ENCODE results near the gene ARL10.

The ARL10 gene

DNA sequence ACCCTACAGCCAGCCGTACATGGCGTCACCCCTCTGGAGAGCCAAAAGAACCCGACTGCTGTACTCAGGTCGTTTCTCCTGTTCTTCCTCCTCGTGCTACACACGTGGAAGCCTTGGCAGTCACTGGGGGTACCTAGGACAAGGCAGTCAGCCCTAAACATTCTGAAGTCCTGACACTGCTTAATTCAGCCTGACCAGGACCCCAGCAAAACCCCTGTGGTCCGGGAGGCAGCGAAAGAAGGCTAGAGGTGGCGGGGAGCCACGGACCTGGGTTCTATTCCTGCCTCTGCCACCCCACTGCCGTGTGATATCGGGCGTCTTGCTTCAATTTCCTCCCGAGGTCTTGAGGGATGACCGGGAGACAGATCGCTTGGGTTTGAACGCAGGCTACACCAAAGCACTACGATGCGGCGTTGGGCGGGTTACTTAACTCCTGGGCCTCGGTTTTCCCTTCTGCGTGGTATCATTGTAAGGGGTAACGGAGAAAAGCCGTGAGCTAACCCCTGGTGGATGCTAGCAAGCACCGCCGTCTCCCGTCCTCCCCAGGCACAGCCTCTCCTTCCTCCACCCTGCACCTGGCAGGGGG lies 429 bp upstream of the ARL10 start:
- DNase-seq: no peak

DNA sequence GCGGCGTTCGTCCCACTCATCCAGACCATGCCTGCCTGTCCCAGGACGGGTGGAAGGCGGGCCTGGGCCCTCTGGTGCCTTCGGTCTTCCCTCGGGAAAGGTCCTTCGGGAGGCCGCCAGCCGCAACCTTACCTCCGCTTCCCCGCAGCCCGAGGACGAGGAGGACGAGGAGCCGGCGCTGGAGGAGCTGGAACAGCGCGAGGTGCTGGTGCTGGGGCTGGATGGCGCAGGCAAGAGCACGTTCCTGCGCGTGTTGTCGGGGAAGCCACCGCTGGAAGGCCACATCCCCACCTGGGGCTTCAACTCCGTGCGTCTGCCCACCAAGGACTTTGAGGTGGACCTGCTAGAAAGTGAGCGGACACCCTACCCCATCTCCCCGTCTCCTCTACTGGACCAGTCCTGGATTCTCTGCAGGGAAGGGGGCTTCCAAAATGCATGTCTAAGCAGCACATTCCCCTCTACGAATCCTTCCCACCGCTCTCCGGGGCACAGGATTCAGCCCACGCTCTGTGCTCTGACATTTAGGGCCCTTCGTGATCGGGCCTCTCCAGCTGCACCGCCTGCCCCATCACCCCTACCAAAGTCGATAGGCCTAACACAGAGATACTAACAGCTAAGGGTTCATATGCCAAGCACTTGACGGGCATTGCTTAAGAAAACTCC lies 1.1 kb downstream of the ARL10 start:
- DNase-seq: no peak

DNA sequence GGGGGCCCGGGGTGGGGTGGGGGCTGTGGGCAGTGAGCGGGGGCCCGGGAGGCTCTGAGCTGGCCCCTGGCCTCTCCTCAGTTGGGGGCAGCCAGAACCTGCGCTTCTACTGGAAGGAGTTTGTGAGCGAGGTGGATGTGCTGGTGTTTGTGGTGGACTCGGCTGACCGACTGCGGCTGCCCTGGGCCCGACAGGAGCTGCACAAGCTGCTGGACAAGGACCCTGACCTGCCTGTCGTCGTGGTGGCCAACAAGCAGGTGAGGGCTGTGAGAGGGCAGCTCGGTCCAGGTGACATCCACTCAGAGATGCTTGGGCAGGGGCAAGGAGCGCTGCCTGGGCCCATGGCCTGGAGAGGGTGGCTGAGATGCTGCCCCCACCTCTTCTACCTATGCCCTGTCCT lies 3.4 kb downstream of the ARL10 start:
- DNase-seq: no peak

DNA sequence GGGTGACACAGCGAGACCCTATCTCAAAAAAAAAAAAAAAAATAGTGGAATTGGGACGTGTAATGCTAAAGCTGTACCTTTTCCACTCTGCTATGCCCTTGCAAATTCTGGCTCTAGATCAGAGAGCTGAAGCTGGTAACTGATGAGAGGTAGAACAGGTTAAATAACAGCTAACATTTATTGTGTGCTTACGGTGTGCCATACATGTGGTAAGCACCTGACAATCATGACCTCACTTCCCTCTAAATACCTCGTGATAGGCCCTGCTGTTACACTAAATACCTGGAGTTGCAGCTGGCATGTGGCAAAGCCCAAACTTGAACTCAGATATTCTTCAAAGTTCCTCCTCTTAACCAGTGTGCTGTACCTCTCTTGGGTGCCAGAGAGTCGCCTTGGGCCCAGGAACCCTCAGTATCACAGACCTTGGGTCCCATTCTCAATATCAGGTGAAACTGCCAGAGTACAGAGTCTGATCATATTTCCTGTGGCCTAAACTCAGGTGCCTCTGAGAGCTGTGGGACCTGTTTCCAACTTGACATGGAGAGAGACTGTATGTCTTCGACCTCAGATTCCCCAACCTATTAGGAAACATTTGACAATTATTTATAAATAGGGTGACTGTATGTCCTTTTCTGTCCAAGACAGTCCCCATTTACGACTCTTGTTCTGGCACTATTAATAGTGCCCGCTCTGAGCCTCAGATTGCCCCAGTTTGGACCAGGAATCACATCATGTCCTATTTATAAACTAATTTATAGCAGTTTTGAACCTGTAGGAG lies 4.8 kb downstream of the ARL10 start:
- DNase-seq: no peak

DNA sequence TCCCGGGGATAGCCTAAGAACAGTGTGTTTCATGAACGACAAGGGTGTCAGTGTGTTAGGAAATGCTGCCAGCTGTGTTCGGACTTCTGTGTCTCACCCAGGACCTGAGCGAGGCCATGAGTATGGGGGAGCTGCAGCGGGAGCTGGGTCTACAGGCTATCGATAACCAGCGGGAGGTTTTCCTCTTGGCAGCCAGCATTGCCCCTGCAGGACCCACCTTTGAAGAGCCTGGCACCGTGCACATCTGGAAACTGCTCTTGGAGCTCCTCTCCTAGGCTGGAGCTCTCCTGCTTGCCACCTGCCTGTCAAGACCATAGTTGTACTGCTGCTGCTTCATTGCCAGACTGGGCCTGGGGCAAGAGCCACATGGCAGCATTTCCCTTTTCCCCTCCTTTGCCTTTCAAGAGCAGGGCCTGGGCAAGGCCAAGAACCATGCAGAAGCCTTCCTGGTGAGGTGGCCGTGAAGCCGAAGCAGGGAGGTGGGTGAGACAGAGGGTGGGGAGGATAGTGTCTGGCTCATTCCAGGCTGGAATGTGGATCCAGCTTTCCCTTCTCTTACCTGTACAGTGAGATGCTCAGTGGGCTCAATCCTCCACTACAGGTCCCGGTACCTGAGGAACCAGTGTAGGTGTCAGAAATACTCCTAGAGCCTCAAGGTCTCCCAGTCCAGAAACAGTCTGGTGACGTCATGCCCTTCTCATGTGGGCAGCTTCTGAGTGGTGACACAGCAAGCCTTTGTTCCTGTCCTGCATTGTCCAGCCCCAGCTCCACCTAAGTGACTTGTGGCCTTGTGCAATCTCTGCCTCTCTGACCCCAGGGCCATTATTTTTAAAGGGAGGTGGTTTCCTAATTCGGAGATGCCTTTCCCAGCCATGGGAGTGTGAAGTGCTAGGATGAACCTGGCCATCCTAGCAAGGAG lies 6.6 kb downstream of the ARL10 start:
- no peak for DNase-seq

DNA sequence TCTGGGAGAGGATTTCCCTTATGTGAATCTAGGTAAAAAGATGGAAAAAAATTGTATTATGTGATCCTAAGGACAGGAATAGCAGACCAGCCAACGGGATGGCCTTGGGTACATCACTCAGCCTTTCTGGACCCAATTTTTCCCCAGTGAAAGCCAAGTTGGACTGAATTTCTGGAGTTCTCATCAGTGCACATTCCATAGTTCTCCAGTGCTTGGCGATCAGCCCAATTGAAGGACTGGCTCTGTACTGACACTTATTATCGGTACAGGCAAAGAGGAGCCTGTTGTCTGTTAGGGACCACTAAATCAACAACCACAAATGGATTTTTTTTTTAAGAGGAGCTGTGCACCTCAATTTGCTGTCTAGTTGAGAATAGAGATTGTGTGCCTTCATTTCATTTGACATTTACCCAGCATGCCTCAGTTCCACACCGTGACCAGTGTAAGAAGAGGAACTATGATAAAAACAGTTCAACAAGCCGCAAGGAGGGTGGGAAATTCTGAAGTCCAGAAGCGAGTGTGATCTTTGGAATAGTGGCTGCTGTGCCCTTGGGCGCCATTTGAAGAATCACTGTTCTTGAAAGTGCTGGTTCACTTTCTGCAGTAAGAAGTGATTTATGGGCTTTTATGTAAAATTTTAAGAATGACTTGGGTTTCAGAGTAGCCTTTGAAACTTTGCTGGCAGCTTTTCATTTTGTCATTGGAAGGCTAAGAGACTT lies 8.0 kb downstream of the ARL10 start:
- DNase-seq: no peak

DNA sequence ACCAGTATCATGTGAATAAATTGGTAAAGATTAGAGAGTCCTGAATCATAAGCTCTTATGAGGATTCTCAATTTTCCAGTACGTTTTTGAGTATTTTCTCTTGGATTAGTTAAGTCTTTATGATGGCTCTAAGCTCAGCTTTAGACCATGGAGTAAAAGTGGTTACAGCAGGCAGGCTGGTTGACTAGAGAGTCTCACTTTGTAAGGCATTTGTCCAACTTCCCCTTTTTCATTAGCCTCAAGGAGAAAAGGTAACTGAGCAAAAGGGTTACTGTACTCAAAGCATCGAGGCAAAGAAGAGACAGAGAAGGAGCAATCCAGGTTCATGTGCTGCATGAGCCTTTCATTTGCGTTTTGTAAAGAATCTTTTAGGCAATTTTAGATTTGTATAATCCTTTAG lies 14.6 kb downstream of the ARL10 start:
- DNase-seq: no peak

DNA sequence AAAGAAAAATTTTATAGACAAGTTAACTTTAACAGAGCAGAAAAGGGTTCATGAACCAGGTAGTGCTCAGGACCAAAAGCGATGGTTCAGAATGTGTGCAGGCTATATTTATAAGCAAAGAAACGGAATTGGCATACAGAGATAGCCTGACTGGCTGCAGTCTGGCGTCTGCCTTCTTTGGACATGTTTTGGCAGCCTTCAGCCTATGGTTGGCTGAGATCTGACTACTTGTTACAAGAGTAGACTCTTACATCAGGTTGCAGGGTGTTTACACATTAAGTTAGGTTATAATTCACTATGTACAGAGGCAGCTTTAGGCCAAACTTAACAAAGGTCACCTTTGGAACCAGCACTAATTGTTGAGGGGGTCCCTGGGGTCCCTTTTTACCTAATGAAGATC lies 16.1 kb downstream of the ARL10 start:
- no peak for DNase-seq

DNA sequence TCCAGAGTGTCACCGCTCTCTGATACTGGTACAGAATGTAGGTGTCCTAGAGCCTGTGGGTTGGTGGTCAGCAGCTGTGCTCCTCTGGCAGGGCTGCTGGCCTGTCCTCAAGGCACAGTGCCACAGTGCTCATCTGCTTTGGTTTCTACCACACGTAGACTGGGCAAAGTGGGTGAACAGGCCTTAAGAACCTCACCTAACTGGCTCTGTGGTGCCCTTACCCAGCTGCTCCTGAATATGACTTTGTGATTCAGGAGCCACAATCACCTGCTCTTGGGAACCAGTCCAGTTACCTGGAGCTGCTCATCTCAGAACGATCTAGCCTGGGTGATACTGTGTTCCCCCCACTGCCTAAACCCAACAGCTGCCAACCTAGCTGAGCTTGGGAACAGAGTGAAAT lies 16.7 kb downstream of the ARL10 start:
- no peak for DNase-seq

DNA sequence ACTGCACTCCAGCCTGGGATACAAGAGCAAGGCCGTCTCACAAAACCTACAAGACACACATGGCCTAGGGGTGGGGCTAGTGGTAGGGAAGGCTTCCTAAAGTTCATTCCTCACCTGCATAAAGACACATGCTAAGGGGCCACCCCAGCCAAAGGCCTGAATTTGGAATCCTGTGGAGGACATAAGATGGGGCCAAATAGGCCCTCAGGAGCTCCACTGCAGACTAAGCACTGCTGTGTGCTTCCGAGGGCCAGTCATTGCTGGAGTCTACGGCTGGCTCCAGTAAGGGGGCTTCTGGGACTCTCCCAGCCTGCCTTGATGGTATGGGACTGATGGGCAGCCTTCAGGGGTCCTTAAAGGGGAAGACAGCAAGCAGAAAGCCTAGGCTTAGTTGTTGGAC lies 17.4 kb downstream of the ARL10 start:
- DNase-seq: no peak

DNA sequence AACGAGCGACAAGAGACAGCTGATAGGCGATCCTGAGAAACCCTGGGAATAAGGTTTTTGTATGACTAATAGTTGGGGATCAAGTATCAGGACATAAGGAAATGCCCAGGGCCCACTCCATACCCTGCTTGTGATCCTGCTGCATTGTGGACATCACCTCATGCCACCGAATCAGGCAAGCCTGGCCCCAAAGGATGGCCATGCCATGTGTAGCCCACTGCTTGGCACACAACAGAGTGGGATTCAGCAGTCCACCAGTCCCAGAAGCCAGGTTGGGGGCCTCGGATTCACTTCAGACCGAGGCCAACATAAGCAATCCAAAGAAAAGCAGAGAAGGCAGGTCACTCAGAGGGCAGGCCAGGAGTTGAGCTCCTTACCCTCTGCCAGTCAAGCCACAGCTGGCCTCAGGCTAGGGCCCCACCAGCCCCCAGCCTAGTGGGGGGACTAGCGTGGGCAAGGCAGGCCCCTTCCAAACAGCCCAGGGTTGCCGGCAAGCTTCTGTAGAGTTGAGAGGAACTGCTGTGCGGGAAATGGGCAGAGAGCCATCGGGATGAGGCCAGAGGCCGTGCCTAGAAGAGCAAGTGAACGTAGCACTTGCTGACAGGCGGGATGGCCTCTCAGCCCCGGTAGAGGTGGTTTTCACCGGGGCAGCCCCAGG lies 18.1 kb downstream of the ARL10 start:
- DNase-seq: no peak

DNA sequence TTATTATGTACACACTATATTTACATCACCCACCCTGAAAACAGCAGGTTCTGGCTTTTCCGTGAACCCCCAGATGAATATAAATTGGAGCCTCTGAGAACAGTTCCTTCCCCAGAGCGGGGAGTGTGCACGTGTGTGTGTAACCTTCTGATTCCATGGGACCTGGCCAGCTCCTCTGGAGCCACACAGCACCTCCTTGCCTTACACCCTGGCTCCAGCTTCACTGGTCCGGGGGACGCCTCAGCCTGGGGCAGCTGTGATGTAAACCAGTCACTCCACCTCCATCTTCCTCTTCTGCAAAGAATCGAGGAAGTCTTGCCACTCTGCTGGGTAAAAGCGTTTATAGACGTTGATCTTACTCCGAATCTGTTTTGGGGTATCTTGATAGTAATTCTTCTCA lies 18.7 kb downstream of the ARL10 start:
- DNase-seq: no peak

DNA sequence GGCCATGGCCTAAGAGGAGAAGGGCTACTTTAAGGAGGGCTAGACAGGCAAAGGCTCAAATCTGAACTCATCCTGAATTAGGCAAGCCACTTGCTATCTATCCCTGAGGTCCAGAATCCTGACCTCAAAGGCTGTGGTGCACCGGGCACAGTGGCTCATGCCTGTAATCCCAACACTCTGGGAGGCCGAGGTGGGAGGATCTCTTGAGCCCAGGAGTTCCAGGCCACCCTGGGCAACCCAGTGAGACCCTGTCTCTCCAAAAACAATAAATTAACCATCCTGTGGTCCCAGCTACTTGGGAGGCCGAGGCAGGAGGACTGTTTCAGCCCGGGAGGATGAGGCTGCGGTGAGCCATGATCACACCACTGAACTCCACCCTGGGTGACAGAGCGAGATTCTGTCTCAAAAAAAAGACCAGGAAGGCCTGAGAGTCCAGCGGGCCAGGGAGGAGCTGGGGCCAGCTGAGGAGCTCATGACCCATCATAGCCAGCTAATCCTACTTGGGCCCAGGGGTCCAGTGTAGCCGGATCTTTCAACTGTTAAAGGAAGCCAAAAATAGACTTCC lies 19.2 kb downstream of the ARL10 start:
- DNase-seq: no peak

DNA sequence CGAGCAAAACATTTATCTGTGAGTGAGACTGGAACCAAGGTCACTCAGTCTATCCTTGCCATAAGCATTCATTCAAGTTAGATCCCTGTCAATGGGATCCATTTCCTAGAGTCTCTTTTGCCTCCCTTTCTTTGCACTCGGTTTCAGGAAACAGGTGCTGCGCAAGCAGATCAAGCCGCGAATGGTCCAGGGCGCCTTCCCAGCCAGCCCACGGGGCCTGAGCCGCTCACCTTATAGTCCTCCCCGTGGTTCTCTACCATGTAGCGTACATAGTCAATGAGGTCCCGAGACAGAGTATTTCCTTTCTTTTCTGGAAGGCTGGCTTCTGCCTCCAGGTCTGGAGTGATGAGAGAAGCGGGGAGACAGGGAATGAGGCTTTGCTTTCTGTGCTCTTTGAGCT lies 19.7 kb downstream of the ARL10 start:
- no peak for DNase-seq

DNA sequence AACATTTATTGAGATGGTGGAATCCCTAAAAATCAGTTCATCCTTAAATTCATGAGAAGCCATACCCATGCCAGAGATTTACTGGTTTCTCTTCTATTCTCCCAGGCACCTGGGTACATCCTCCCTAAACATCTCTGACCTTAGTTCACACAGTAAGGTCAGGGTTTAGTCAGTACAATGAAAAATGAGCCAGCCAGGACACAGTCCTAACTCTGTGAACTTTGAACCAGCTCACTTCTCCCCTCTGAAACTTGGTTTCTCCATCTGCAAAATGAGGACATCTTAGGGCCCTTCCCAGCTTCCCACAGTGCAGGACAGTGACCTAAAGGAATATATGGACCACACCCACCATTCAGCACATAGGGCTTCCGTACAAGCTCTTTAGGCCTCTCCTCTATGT lies 21.2 kb downstream of the ARL10 start:
- no peak for DNase-seq

DNA sequence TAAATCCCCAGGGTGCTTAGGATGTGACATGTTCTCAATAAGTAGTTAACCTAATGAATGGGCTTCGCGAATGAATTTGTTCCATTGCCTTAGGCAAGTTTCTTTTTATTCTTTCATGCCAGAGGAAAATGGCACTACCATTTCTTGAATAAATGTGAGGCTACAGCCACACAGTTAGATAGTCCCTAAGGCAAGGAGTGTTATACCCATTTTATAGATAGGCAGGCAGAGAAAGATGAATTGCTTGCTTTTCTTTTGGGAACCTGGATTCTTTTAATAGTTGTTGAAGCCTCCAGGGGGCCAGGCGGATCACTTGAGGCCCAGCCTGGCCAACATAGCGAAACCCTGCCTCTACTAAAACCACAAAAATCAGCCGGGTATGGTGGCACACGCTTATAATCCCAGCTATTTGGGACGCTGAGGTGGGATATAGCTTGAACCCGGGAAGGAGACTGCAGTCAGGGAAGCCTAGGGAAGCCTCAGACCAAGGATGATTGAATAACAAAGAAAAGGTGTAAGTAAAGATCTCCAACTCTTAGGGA lies 22.2 kb downstream of the ARL10 start:
- no peak for DNase-seq

DNA sequence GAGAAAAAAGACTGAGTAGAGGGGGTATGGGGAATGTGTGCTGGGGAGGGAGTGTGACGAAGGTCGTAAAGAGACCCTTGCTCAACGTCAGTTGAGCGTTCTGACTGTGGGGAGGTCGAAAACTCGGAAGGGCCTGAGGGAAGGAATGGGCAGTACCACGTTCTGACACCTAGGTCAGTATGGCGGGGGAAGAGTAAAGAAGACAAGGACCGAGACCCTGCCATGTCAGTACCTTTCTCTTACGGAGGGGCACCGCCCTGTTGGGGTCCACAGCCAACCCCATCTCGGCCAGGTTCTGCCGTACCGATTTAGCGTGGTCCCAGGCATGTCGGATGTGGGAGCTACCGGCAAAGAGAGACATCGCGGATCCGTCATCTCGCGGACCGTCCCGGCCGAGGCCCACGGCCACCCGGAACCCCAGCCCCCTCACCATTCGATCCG lies 22.7 kb downstream of the ARL10 start:
- DNase-seq: no peak

DNA sequence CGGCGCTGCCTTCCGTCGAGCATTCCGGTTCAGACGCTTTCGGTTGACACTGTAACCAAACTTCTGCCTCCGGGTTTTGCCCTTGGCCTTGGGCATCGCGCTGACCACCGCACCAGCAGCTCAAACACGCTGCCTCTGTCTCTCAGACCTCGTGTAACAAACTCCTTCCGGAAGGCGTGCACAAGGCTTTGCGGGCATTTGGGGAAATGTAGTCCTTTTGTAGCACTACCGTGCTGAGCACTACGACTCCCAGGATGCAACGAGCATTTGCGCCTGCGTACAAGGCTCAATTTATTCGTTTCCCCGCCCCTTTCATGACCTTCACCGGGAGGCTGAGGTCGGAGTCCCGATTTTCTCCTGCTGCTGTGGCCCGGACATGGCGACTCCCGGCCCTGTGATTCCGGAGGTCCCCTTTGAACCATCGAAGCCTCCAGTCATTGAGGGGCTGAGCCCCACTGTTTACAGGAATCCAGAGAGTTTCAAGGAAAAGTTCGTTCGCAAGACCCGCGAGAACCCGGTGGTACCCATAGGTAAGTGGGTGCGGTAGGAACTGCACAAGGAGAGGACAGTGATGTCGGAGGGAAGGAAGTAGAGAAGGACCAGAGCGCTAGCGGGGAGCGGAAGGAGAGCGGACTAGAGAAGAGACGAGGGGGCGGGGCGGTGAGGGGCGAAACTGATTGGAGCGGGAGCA lies 23.3 kb downstream of the ARL10 start, which contains the start of the genes HIGD2A and NOP16:
Gene HIGD2A, plus strand, starts transcription at position 308 of the 691 bp plus-strand sequence. Its CDS starts 69 bp downstream, at position 377.
Gene NOP16, minus strand, starts transcription at position 155 of the 691 bp plus-strand sequence. Its CDS starts 59 bp downstream, at position 96.
- peak; percentile 100 for DNase-seq

DNA sequence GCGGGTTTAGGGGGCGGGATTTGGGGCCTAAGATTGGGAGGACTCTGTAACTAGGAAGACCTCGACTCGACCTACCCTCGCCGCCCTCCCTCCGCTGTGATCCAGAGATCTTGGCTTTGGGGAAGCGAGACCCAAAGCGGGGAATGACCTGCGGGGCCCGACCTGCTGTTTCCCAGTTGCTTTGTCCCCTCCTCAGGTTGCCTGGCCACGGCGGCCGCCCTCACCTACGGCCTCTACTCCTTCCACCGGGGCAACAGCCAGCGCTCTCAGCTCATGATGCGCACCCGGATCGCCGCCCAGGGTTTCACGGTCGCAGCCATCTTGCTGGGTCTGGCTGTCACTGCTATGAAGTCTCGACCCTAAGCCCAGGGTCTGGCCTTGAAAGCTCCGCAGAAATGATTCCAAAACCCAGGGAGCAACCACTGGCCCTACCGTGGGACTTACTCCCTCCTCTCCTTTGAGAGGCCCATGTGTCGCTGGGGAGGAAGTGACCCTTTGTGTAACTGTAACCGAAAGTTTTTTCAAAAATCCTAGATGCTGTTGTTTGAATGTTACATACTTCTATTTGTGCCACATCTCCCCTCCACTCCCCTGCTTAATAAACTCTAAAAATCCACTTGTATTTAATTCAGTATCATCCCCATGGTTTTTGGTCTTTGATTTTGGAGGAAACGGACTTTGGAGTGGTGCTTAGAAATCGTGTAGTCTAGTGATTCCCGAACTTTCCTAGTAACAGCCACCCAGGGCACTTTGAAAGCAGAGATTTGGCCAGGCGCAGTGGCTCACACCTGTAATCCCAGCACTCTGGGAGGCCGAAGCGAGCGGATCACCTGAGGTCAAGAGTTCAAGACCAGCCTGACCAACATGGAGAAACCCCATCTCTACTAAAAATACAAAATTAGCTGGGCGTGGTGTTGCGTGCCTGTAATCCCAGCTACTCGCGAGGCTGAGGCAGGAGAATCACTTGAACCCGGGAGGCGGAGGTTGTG lies 24.1 kb downstream of the ARL10 start:
- peak; percentile 82 for DNase-seq
